Hepatic stellate cell (primary cell): ENCODE data around the gene ELF4.

Source experiments
- DNase-seq: peaks from one replicate; pipeline ENCODE4 v3.0.0; 2011; ENCODE audit warnings: low spot score

ELF4 gene

DNA sequence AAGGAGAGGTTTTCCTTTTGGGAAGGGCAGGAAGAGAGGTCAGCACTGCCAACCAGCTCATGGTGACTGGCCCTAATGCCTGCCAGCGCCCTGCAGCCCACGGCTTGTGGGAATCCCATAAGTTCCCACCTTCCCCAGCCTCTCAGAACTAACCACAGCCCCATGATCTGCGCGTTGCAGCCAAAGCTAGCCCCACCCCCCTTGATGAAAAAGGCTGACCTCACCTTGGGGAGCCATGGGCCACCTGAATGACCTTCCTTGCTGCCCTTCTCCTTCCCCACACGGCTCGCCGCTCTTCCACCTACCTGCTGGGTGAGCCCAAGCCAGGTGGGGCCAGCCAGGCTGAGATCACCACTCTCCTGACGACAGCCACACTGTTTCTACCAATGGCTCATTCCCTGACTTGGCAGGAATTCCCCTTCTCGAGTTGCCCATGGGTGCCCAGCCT is 3.9 kb upstream of the ELF4 start:
- no peak for DNase-seq

- no peak for DNase-seq
Observed at GRCh38 chrX:130111220-130112154, 1.2 kb upstream of the ELF4 start.

- DNase-seq: peak; percentile 37
Observed at GRCh38 chrX:130109429-130110378, 593 bp downstream of the ELF4 start.

DNA sequence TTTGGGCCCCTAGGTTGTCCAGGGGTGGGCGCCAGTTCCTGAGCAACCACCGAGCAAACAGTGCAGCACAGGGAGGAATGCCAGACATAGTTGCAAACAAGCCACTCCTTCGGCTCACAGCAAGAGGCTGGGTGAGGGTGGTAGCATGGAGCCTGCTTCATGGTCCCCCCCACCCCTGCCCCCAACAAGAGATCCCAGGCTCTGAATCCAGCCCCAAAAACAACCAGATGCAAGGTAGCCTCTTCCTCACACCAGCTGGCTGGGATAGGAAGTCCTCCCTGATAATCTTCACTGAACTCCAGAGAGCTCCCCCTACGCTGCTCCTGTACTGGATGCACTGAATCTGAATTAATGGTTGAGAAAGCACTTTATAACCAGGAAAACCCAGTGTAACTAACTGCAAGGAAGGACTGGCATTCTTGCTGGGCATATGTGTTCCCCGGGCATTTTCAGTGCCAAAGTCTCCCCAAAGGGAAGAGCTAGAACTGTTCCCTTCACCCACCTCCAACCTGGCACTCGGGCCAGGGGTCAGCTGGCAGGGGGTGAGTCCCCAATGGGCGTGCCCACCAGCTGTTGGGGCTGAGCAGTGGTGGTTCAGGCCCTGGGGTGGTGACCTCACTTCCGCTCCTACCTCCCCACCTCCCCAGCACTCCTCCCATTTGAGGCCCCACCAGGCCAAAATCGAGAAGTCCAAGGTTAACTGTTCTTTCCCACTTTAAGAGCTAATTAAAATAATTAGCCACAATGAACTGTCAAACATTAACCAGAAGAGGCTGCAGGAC is 1.5 kb downstream of the ELF4 start:
- DNase-seq: no peak

GRCh38 chrX:130106071-130106470 is 4.2 kb downstream of the ELF4 start:
- DNase-seq: no peak

GRCh38 chrX:130105244-130105643 is 5.1 kb downstream of the ELF4 start:
- no peak for DNase-seq

- no peak for DNase-seq
Observed at GRCh38 chrX:130103605-130104004, 6.7 kb downstream of the ELF4 start.

- peak; percentile 66 for DNase-seq
Observed at GRCh38 chrX:130100180-130100579, 10.1 kb downstream of the ELF4 start.

DNA sequence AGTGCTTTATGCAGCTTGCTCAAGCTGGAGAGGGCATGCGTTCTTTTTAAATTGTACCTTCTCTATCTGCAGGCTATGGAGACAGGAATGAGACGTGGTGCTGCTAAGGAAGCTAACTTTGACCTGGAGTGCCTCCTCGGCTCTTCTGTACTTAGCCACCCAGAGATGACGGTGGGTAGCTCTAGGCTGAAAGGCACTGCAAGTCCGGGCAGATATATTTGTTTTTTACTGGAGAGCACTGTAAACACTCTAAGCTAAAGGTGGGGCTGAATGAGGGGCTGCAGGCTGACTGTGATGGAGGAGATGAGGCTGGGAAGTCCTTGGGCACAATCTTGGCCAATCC is 12.1 kb downstream of the ELF4 start:
- no peak for DNase-seq

DNA sequence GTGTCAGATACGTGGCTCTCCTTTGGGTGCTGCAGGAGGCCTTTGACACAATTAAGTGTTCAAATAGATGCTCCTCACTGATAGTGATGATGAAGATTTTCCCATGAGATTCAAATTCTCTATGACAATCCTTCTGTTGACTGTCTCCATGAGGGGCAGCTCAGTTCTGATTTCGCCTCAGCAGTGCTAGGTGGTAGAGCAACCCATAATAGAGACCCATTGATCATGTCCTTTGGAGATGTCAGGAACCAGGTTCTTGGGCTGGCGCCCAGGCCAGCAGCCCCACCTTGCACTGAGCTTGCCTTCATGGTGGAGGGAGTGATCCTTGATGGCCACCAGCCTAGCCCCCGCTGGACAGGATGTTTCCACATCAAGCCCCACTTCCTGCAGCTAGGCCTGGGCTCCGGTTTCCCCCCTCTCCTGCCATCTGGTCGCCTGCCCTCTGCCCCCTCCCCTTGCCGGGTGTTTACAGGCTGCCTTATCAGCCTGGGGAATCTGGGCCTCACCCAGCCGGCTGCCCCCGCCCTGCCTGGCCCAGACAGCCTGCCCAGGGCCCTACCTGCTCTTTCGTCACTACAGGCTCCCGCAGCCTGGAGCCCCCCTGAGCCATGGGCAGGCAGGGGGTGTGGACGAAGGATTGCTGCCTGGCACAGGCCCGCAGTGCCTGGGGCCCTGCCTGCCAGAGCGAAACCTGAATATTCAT is 12.6 kb downstream of the ELF4 start:
- no peak for DNase-seq

DNA sequence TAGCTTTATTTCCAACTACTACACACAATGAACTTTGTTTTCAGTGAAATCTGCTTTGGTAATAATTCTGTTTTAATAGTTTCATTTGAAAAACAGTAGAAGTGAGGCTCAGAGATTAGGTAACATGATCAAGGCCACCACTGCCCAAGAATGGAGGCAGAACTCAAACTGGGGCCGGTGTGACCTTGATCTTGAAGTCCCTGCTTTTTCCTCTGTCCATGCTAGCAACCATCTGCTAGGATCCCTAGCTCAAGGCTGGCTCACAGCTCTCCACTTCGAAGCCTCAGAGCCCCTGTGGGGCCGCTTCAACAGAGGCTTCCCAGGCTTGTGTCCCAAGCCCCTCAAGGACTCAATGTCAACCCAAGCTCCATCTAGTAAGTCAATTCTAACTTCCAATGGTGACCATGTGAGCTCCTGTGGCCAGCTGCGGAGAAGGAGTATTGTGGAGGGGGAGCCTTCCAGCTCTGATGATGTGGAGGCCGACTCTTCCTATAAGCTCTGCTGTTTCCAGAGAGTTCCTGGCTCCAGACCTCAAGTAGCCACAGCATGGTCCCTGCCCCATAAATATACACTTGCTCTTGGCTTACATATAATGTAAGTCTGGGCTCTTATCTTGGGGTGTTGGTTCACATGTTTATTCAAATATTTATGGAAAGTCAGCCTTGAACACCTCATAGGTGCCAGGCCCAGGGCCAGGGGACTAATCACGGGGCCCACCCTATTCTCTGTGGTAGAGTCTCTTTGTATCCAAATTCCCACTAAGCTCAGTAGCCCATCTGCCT is 14.9 kb downstream of the ELF4 start:
- DNase-seq: no peak

DNA sequence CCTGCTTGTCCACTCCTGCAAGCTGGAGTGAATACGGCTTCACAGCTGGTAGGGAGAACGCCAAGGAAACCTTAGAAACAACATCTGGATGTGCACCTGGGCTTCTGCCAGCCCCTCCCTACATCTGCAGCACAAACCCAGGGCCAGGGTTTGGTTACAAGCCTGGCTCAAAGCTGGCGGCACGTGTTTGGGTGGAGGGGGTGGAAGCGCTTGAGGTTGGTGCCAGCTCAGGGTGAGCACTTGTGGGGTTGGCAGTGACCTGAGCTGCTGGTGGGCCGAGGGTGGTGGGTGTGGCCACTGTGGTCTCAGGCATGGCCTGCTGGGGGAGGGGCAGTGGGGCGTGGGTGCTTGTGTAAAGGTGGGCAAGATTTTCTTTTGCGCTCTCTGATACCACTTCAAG is 15.6 kb downstream of the ELF4 start:
- DNase-seq: no peak

- no peak for DNase-seq
Observed at GRCh38 chrX:130093271-130093670, 17.0 kb downstream of the ELF4 start.

GRCh38 chrX:130091980-130092522 is 18.2 kb downstream of the ELF4 start:
- no peak for DNase-seq

DNA sequence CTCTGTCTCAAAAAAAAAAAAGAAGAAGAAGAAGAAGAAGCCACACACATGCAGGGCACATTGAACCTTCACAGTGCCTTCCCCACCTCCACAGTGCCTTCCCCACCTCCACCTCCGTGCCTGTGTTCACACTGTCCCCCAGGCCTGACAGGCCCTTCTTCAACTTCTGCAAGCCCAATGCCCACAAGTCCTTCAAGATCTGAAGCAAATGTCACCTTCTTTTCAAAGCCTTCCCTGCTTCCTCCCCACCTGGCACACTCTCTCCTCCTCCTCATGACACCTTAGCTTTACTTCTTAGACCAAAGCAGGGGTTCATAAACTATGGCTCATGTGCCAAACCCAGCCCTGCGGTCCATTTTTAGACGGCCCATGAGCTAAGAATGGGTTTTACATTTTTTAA is 19.9 kb downstream of the ELF4 start:
- no peak for DNase-seq

DNA sequence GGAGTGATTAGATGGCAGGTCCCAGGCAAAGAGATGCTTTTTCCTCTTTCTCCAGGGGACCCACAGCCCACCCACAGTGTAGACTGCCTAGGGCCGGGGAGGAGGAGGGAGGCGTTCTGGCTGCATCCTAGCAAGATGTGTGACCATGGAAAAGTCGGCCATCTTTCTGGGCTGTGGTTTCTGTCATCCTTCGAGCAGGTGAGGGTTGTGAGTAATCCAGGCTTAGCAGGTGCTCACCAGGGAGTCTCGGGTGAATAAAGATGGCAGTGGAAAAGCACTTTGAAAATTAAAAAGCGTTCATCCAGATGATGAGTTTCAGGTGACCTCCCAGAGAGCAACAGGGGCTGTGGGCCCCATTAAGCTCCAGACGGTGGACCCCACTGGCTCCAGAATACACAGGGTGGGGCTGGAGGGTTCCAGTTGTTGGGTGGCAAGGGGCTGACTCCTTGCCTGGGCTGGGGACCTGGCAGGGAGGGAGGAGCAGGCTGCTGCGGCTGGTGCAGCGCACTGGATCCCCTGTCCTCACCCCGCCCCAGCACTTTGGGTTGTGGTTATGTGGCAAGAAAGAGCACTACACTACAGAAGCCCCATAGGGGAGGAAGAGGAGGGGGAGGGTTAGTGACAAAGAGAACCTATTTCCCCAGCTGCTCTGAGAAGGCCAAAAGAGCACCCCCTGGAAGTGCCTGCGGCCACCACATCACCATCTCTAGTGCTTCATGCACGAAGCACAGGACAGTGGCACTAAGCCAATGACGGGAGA is 23.7 kb downstream of the ELF4 start:
- no peak for DNase-seq

DNA sequence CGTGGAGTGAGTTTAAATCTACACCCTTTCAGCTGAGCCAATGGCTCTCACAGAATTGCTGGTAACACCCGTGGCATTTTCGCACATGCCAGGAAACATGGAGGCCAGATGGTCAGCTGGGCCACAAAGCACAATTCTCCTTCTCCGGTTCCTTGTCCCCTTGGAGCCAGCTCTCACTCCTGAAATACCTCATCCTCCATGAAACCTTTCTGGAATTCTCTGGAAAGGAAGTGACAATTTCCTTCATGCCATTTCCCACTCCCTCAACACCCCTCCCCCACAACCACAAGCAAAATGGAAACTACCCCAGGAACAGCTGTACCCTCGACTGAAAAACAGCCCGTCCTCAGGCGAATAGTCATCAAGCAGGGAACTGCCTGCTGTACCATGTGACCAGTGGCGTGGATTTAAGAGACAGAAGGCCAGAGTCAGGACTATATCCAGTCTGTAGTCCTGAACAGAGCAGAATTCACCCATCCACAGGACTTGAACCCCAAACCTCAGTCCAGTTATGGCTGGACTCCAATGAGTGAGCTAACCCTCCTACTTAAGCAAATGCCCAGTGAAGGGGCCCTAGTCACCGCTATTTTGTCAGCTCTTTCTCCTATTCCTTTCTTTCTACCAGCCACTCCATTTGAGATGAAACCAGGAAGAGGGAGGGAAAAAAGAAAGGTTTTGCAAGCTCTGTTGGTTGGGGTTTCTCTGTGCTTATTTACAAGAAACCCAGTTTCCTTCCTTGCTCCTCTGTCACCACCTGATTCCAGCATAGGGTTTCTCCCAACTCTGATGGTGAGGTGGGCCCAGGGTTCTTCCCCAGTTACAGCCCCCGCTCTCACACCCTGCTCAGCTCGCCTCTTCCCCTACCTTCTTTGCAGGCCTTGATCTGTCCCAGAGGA is 24.5 kb downstream of the ELF4 start:
- no peak for DNase-seq

DNA sequence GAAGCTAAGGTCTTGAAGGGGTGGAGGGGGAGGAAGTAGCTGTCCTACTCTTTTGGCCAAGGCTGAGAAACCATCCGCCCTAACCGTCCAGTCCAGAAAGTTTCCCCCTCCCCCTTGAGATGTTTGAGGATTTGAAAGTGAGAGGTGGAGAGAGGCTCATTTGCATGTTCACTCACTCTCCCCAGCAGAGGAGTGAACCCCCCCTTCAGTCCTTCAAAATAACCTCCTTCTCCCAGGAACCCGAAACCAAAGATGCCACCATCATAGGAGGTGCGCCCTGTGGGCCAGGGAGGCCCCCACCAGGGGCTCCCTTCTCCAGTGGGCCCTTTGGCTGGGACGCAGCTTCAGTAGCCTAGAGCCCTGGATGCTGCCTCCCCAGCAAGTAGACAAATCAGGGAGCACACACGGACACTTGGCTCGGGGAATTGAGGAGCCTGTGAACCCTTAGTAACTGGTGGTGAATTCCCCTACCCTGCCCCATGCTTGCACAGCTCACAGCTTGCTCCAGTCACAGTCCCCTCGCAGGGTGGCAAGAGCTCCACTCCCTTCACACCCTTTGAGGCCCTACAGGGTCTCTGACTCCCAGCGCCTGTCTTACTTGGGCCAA is 25.6 kb downstream of the ELF4 start:
- DNase-seq: no peak
